GM18517 (cell line): ENCODE results near the gene CES1.
"Not testable (repeated sequence)": the region's sequence is repeated elsewhere in the genome, so short reads cannot be mapped to it uniquely, and the experiment has no call there.

Experiments used
- ATAC-seq: cut with Tn5 transposase; IDR thresholded peaks from one replicate; pipeline ENCODE4 v1.9.1; 2021; ENCODE audit warnings: mild to moderate bottlenecking, moderate library complexity; ENCODE audit not compliant: unreplicated experiment

CES1 gene

DNA sequence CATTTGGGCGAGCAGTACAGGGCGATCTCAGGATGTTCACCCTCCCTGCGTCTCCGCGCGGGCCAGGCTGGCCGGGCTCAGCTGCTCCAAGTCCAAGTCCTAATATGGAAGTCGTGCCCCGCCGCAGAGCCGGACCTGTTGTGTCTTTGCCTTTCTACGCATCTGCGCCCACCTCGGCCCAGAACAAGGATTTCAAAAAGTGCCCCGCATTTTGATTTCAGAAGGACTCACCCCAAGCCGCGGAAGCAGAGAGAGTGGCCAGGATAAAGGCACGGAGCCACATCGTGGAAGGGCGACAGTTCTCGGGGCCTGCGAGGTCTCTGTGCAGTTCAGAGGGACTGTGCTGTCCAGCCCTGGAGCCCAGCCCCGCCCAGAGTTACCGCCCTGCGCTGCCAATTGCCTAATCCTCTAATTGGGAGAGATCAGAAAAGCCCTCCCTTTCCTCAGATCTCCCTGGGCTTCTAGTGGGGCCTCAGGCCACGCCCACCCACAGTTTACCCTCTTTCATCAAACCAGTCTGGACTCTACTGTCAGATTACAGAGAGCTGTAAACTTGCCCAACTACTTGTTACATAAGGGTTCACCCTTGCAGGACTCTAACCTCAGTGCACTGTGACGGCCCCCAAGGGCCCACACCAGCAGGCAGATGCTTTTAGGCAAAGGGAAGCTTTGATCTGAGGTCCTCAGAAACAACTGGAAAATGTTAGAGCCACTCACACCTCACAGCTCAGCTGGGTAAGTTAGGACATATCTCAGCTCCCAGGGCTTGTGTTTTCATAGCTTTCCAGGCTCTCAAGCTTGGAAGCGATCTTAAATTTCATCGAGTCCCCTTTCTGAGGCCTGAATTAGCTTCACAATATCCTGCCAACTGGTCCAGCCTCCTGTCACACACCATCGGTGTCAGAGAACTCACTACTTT is at the start of gene CES1:
Gene CES1 (minus strand): TSS at position 324 of the 919 bp plus-strand sequence. CDS start 41 bp downstream, at position 283.
- no peak for ATAC-seq

DNA sequence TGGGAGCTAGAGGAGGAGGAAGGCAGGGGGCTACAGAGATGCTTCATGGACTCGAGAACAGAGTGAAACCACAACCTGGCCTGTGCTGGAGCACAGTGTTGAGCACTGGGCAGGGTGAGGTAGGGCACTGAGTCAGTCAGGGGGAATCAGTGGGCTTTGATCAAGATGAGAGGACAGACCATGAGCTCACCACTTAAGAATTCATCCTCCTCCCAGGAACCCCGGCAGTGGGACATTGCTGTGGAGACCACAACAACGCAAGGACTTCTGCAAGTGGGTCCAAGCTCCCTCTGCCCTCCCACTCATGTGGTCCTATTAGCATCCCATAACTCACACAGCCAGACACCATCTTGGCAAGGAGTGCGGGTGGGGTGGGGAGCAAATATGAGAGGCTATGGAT is 44.0 kb upstream of the CES1 start:
- ATAC-seq: no peak

DNA sequence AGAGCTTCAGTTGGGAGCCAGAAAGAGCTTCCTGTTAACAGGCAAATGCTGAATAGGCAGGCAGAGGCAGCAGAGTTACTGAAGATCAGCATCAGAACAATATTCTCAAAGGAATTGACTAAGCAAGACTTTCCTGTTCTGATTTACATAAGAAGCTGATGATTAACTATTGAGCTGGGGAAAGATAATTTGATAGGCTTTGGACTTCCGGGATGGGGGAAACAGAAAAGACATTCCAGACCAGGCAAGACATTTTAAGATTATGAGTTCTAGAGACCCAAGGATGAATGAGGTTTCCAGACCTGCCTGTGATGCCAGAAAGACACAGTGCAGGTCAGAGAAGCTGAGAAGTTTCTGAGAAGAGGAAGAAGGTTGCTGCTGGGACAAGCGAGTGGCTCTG is 42.4 kb upstream of the CES1 start, which contains the start of gene CES5A:
Gene CES5A (minus strand): TSS at position 101 of the 400 bp plus-strand sequence. CDS start 152 bp downstream, outside the sequence.
- ATAC-seq: no peak

- ATAC-seq: no peak
Observed at GRCh38 chr16:55873122-55873521, 40.2 kb upstream of the CES1 start.

GRCh38 chr16:55872130-55872529 is 39.2 kb upstream of the CES1 start:
- ATAC-seq: no peak

GRCh38 chr16:55871411-55872038 is 38.6 kb upstream of the CES1 start:
- ATAC-seq: no peak

DNA sequence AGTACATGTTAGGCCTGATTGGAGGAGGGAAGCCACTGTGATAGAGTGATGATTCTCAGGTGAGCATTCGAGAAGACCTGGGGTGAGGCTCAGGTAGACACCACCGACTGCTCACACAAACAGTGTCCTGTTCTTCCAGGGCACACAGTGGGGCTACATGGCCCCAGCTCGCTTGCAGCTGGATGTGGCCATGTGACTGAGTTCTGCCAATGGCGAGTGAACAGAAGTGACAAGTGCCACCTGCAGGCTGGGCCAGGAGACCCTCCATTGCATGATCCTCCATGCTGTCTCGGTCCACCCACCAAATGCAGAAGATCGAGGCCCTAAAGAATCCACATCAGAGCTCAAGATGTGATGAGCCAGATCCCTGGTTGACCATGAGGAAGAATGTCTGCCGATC is 36.1 kb upstream of the CES1 start:
- ATAC-seq: no peak

DNA sequence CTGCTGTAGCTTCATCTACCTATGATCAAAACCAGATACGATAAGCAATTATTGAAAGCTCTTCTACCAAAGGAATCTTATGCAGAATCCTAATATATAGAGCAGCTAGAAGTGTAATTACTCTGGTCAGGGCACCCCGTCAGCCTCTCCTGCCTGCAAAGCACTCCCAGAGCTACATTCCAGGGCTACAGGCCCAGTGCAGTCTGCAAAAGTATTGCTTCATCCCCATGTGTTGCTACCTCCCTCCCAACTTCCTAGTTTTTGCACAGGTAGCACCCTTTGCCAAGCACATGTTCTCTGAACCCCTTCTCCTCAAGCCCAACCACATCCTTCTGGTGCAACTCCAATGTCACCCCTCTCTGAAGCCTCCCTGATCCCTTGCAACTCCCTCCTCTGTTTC is 35.2 kb upstream of the CES1 start:
- ATAC-seq: no peak

- no peak for ATAC-seq
Observed at GRCh38 chr16:55861288-55861687, 28.4 kb upstream of the CES1 start.

- not testable (repeated sequence) for ATAC-seq
Observed at GRCh38 chr16:55857650-55858049, 24.8 kb upstream of the CES1 start.

GRCh38 chr16:55856950-55857349 is 24.1 kb upstream of the CES1 start:
- no peak for ATAC-seq

- no peak for ATAC-seq
Observed at GRCh38 chr16:55853114-55853513, 20.2 kb upstream of the CES1 start.

DNA sequence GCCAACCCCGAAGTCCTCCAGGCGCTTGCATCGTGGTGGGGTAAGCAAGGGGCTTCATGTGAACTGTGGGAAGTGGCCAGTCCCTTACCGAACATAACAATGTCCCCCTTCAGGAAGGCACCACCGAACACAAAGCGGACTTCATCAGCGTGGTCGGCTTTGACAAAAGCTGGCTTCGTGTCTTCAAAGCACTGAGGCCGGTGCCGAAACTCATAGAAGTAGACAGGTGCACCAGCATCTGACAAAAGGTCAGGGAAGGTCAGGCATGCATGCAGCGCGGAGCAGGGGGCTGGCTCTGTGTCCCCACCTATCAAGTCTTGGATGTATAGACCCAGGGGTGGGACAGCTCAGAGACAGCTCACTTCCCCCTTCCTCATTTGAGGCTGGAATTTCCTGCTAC is 16.6 kb upstream of the CES1 start:
- no peak for ATAC-seq

GRCh38 chr16:55846598-55847346 is 13.9 kb upstream of the CES1 start:
- no peak for ATAC-seq

DNA sequence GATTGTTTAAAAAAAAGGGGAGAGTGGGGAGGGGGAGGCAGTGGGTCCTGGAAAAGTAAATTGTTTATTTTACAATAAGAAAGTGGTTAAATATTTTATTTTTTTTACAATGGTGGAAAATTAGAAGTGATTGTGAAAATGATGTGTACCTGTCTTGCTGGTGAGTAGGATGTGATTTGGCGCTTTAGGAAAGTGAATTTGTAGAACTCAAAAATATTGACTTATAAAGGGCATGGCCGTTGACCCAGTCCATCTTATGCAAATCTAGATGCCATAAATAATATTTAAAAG is 10.2 kb upstream of the CES1 start:
- ATAC-seq: no peak

DNA sequence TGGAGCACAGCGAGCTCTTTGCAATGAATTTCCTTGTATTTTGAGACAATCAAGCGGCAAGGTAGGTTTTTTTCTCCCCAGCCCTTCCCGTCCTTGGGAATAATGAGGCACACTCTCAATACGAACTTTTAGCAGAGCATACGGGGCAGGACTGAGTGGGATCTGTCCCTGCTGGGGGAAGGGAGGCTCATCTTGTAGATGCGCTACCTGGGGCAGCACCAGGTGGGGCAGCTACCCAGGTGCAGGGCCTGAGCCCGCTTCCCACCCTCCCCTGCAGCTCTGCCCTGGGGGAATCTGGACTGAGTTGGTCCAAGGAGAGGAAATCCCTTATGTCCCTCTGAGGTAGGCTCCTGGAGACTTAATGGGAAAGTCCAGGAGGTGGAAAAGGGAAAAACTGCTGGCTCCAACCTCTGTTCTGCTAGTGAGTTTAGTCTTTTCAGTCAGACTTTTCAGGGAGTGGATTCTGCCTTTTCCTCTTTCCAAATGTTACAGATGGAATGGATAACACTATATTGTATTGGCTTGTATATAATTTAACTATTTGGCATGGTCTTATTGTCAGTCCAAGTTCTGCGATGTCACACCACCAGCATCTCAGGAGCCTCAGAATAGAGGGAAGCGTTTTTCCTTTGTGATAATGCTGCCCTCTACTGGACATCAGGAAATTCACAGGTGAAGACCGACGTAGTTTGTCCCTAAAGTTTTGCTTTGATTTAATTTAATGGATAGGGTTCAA is 9.6 kb upstream of the CES1 start:
- no peak for ATAC-seq

DNA sequence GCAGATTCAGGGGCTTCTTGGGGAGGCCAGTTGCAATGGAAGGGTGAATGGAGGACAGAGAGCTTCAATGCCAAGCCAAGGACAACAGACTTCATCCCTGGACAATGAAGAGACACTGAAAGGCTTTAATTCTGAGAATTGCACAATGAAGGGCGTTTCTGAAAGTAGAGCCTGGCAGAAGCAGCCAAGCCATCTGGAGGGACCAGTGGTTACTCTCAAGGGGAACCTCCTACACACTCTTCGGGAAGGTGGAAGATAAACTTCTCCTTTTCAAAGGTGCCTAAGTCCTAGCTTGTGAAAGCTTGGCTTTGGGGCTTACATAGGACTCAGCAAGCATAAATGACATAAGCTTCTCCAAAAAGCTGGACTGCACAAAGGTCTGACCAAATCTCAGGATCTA is 6.2 kb upstream of the CES1 start:
- ATAC-seq: no peak

- no peak for ATAC-seq
Observed at GRCh38 chr16:55836158-55836611, 3.3 kb upstream of the CES1 start.

- ATAC-seq: no peak
Observed at GRCh38 chr16:55835581-55835980, 2.7 kb upstream of the CES1 start.

DNA sequence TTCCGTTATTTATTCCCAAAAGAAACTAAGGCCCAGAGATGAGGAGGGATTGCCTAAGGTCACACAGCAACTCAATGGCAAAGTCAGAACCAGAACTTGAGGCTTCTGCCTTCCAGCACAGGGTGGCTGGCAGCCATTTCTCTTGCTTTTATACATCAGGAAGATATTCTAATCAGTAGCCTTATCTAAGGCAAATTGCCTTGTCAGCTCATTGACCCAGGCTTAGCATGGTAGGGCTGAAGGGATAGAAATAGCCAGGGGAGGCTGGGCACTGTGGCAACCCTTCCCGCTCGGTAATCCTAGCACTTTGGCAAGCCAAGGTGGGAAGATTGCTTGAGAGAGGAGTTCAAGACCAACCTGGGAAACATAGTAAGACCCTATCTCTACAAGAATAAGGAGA is 2.3 kb upstream of the CES1 start:
- ATAC-seq: not testable (repeated sequence)

GRCh38 chr16:55834049-55834448 is 1.2 kb upstream of the CES1 start:
- ATAC-seq: peak; percentile 86
